Natural killer cell (primary cell): ENCODE measurements around the gene TSSK3. TPM values are rescaled to one million over a fixed set of nuclear protein-coding genes. Genes with fewer than 3 reads are reported as not detected.

Source experiments
- ATAC-seq, 3 donors: fragments of 150-1000 bp in 2 of 3; fragments of 200-7000 bp in 1 of 3; cut with Tn5 transposase; 1 replicate in 1 of 3; 2 replicates in 2 of 3; pipeline ENCODE4 v1.10.0; 2021; ENCODE audit warnings: mild to moderate bottlenecking in 2 of 3, moderate library complexity in 2 of 3
- DNase-seq, 2 donors: peaks; one replicate each; pipeline versions ENCODE4 v3.0.0 to v3.0.0-alpha.2; 2013 to 2021; ENCODE audit warnings: mixed read lengths in 1 of 2
- H3K27ac ChIP-seq: one replicate; pipeline ENCODE4 v1.5.1; 2013; ENCODE audit warnings: mild to moderate bottlenecking, low read length
- H3K27me3 ChIP-seq: one replicate; pipeline ENCODE4 v1.6.1; 2013; ENCODE audit warnings: low read length; ENCODE audit not compliant: control insufficient read depth, insufficient read depth
- H3K36me3 ChIP-seq: one replicate; pipeline ENCODE4 v1.6.1; 2013; ENCODE audit warnings: low read length; ENCODE audit not compliant: control insufficient read depth, insufficient read depth
- H3K4me1 ChIP-seq: one replicate; pipeline ENCODE4 v1.6.1; 2013; ENCODE audit warnings: low read length; ENCODE audit not compliant: control insufficient read depth, insufficient read depth
- H3K4me3 ChIP-seq: one replicate; pipeline ENCODE4 v1.5.1; 2013; ENCODE audit warnings: low read length
- H3K9me3 ChIP-seq: one replicate; pipeline ENCODE4 v1.6.1; 2013; ENCODE audit warnings: low read length; ENCODE audit not compliant: control insufficient read depth, insufficient read depth
- H3K27ac Mint-ChIP-seq, 2 donors: one replicate each; pipeline ENCODE4 v1.8.0; 2022; ENCODE audit warnings: mild to moderate bottlenecking in 2 of 2, mixed read lengths in 2 of 2, moderate library complexity in 1 of 2
- H3K27me3 Mint-ChIP-seq, 2 donors: one replicate each; pipeline ENCODE4 v1.8.0; 2022; ENCODE audit warnings: low read depth in 2 of 2, mixed read lengths in 2 of 2
- H3K36me3 Mint-ChIP-seq: one replicate; pipeline ENCODE4 v1.8.0; 2022; ENCODE audit warnings: mixed read lengths
- H3K4me1 Mint-ChIP-seq, 2 donors: one replicate each; pipeline ENCODE4 v1.8.0; 2022; ENCODE audit warnings: mixed read lengths in 2 of 2
- H3K4me3 Mint-ChIP-seq: one replicate; pipeline ENCODE4 v1.8.0; 2022; ENCODE audit warnings: mild to moderate bottlenecking, moderate library complexity, mixed read lengths
- H3K9me3 Mint-ChIP-seq, 2 donors: one replicate each; pipeline ENCODE4 v1.8.0; 2022; ENCODE audit warnings: mixed read lengths in 2 of 2
- CTCF ChIP-seq: fragments of 200-600 bp; IDR thresholded peaks from one replicate; pipeline ENCODE4 v1.8.0; 2022; ENCODE audit warnings: antibody characterized with exemption
- WGBS: methylation state at CpG from one replicate; pipeline ENCODE4 v1.1.7; 2013; ENCODE audit warnings: missing lambda C conversion rate; ENCODE audit not compliant: insufficient coverage; 5-methylcytosine and 5-hydroxymethylcytosine counted together
- intact Hi-C: fragments of 100-400 bp; cut with micrococcal nuclease; formaldehyde crosslinking; loops from one replicate; pipeline ENCODE4 v1.14.2; 2022
- total RNA-seq, 4 donors: library from RNA; stranded (reverse); fragments of 120-200 nt in 1 of 4; gene quantifications; one replicate each; pipeline versions ENCODE4 v1.2.3 to v1.2.4, GENCODE V29; 2013 to 2022

TSSK3 gene
- total RNA-seq, 3 donors from 2014 or later (not counting 1 experiment from before 2014, with no cell fraction given), result 1.2 to 3.7 (median 1.4) TPM

GRCh38 chr1:32358435-32358834 lies 3.9 kb upstream of the TSSK3 start:
- H3K27ac ChIP-seq, result no peak overlapping the region
- H3K36me3 ChIP-seq, result peaks cover 6% of the 10 kb centered on the region
- no peaks in the 10 kb centered on the region for H3K27me3 ChIP-seq
- ATAC-seq, result no peak
- no peaks in the 10 kb centered on the region for H3K9me3 ChIP-seq
- H3K4me3 Mint-ChIP-seq, result no peak overlapping the region
- DNase-seq, result no peak
- H3K9me3 Mint-ChIP-seq, result no peaks in the 10 kb centered on the region
- H3K27ac Mint-ChIP-seq, result no peak overlapping the region
- no peak for TF ChIP-seq CTCF
- H3K4me1 Mint-ChIP-seq, result peaks cover 31 to 44% of the 10 kb centered on the region in 2 donors
- 97% methylated on average over 3 of the region's 3 CpGs for WGBS
- peaks cover 5 to 6% of the 10 kb centered on the region in 2 donors for H3K27me3 Mint-ChIP-seq
- no peak overlapping the region for H3K4me3 ChIP-seq
- no peaks in the 10 kb centered on the region for H3K36me3 Mint-ChIP-seq
- intact Hi-C loops, result no loop called here
- peaks cover 17% of the 10 kb centered on the region for H3K4me1 ChIP-seq

GRCh38 chr1:32361308-32361673 lies 1.0 kb upstream of the TSSK3 start:
- H3K4me1 Mint-ChIP-seq, result peaks cover 26 to 27% of the 10 kb centered on the region in 2 donors
- no peak for ATAC-seq
- peaks cover 5 to 6% of the 10 kb centered on the region in 2 donors for H3K27me3 Mint-ChIP-seq
- no peak overlapping the region for H3K27ac ChIP-seq
- no peak overlapping the region for H3K4me3 Mint-ChIP-seq
- no peak overlapping the region for H3K27ac Mint-ChIP-seq
- no peak for DNase-seq
- no peaks in the 10 kb centered on the region for H3K36me3 Mint-ChIP-seq
- H3K36me3 ChIP-seq, result peaks cover 19% of the 10 kb centered on the region
- intact Hi-C loops, result no loop called here
- H3K9me3 ChIP-seq, result no peaks in the 10 kb centered on the region
- no peak for TF ChIP-seq CTCF
- H3K4me3 ChIP-seq, result no peak overlapping the region
- no peaks in the 10 kb centered on the region for H3K27me3 ChIP-seq
- H3K4me1 ChIP-seq, result peaks cover 17% of the 10 kb centered on the region
- WGBS, result 73% methylated on average over 35 of the region's 35 CpGs
- no peaks in the 10 kb centered on the region for H3K9me3 Mint-ChIP-seq

DNA sequence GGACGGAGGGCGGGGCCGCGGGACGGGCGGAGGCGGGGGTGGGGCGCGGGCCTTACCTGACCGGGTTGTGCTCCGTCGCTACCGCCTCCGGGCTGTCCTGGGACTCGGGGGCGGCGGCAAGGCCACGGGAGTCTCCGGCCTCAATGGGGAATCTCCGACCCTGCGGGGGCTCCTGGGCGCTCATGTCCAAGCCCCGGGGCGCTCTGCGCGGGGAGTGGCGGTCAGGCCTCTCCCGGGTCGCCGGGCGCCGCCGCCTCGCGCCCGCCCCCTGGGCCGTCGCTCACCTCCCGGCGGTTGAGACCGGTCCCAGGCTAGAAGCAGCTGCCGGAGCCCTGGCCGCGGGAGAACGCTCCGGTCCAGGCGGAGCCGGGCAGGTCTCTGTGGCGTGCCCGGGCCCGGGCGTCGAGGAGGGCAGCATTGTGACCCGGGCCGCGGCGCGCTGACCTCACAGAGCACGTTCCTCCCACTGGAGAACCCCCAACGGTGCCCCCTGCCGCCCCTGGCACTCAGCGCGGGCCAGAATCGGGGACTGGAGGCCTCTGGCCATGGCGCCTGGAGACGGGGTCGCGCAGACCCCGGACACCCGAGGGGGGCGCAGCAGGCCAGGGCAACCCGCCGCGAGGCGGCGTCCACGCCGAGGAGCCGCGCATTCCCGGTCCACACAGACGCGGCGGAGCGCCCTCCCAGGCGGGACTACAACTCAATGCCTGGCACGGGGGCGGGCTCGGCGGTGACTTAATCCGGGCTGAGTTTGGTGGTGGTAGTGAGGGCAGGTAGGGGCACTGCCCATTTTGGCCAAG lies 465 bp upstream of the TSSK3 start:
- H3K9me3 Mint-ChIP-seq, result no peaks in the 10 kb centered on the region
- peaks cover 25% of the 10 kb centered on the region for H3K36me3 ChIP-seq
- 3% methylated on average over 91 of the region's 91 CpGs for WGBS
- DNase-seq, result peak; percentile 34 to 56
- no peaks in the 10 kb centered on the region for H3K36me3 Mint-ChIP-seq
- intact Hi-C loops, result no loop called here
- no peak overlapping the region for H3K27ac ChIP-seq
- H3K27me3 ChIP-seq, result no peaks in the 10 kb centered on the region
- H3K4me1 Mint-ChIP-seq, result peaks cover 26 to 27% of the 10 kb centered on the region in 2 donors
- peak overlapping the region; percentile 13 for H3K4me3 Mint-ChIP-seq
- no peak overlapping the region for H3K4me3 ChIP-seq
- peak; percentile 38 to 59 (median 54) for ATAC-seq
- peaks cover 17% of the 10 kb centered on the region for H3K4me1 ChIP-seq
- H3K27ac Mint-ChIP-seq, result peak overlapping the region in 1 of 2 donors; percentile 25
- TF ChIP-seq CTCF, result no peak
- no peaks in the 10 kb centered on the region for H3K9me3 ChIP-seq
- H3K27me3 Mint-ChIP-seq, result peaks cover 5 to 6% of the 10 kb centered on the region in 2 donors
